K562 (cell line): ENCODE results near the gene CNTNAP3. TPM values are rescaled to one million over a fixed set of nuclear protein-coding genes. Genes with fewer than 3 reads are reported as not detected.
"Not testable (repeated sequence)": the region's sequence is repeated elsewhere in the genome, so short reads cannot be mapped to it uniquely, and the experiment has no call there.

ENCODE experiments used
- ATAC-seq: fragments of 200-7000 bp; cut with Tn5 transposase; 3 replicates; pipeline ENCODE4 v1.9.1; 2020; ENCODE audit warnings: moderate library complexity
- BruUV-seq: library from RNA; stranded (reverse); fragments of 400-500 nt; replicated peaks from 2 replicates; lab custom pipeline; 2021; lab: Mats Ljungman, UMichigan
- CTCF ChIA-PET: fragments of 300-600 bp; formaldehyde crosslinking; extraction: SDS; loops from one replicate; lab custom pipeline; 2021; ENCODE audit warnings: low intra/inter-chr PET ratio; lab: Yijun Ruan, JAX
- POLR2A ChIA-PET: fragments of 300-600, 350-650 bp; sonication (Branson Sonifier 250); formaldehyde crosslinking; extraction: SDS; loops from one replicate; lab custom pipeline; 2021; ENCODE audit warnings: antibody characterized with exemption, inconsistent platforms; lab: Yijun Ruan, JAX
- DNase-seq, 4 experiments: peaks; one replicate each; pipeline versions ENCODE4 v3.0.0 to v3.0.0-alpha.2; 2011 to 2018; ENCODE audit warnings: low spot score in 3 of 4, mixed read lengths in 3 of 4; ENCODE audit errors: extremely low read depth in 1 of 4
- FAIRE-seq: peaks from 2 replicates; lab custom pipeline; 2011; peaks lifted over from hg19 to GRCh38; lab: Jason Lieb, UNC
- H2AFZ ChIP-seq: 2 replicates; pipeline ENCODE4 v1.6.0; 2011; ENCODE audit warnings: low read depth, low read length, control low read depth, inconsistent platforms
- H3K27ac ChIP-seq: fragments of 200-600 bp; 3 replicates; pipeline ENCODE4 v1.8.0; 2011; ENCODE audit warnings: low read depth, mild to moderate bottlenecking, control low read depth, inconsistent platforms, low read length, moderate library complexity, mixed read lengths; ENCODE audit errors: extremely low read depth
- H3K27me3 ChIP-seq, 2 experiments: fragments of 300-600 bp in 1 of 2; 2 replicates in 1 of 2; 3 replicates in 1 of 2; pipeline versions ENCODE4 v1.6.0 to v1.8.0; 2011; ENCODE audit warnings: inconsistent platforms in 2 of 2, low read length in 2 of 2, mild to moderate bottlenecking in 1 of 2, mixed read lengths in 1 of 2, moderate library complexity in 1 of 2; ENCODE audit not compliant: control insufficient read depth in 2 of 2, insufficient read depth in 2 of 2
- H3K36me3 ChIP-seq: fragments of 300-600 bp; 3 replicates; pipeline ENCODE4 v1.8.0; 2011; ENCODE audit warnings: mild to moderate bottlenecking, low read length, inconsistent platforms; ENCODE audit not compliant: control insufficient read depth, insufficient read depth
- H3K4me1 ChIP-seq, 2 experiments: fragments of 200-600 bp in 1 of 2; replicated peaks in 1 of 2; 2 replicates in 1 of 2; 3 replicates in 1 of 2; pipeline versions ENCODE4 v1.5.1 to v1.8.0; 2011; ENCODE audit warnings: inconsistent platforms in 2 of 2, low read length in 2 of 2, mild to moderate bottlenecking in 1 of 2, mixed read lengths in 1 of 2, moderate library complexity in 1 of 2; ENCODE audit not compliant: control insufficient read depth in 2 of 2, insufficient read depth in 2 of 2
- H3K4me2 ChIP-seq: 2 replicates; pipeline ENCODE4 v1.6.1; 2011; ENCODE audit warnings: low read length, control low read depth, inconsistent platforms, mixed read lengths; ENCODE audit not compliant: insufficient read depth
- H3K4me3 ChIP-seq: fragments of 200-600 bp; sonication (generic), shearing (Covaris generic); 2 replicates; pipeline ENCODE4 v1.5.1; 2016; ENCODE audit warnings: control low read depth, inconsistent platforms
- H3K79me2 ChIP-seq: fragments of 200-600 bp; 3 replicates; pipeline ENCODE4 v1.8.0; 2011; ENCODE audit warnings: low read length, inconsistent platforms; ENCODE audit not compliant: control insufficient read depth, insufficient read depth
- H3K9ac ChIP-seq, 2 experiments: 2 replicates each; pipeline versions ENCODE4 v1.6.0 to v1.6.1; 2011; ENCODE audit warnings: low read depth in 2 of 2, low read length in 2 of 2, control low read depth in 1 of 2, inconsistent platforms in 1 of 2, mild to moderate bottlenecking in 1 of 2, mixed read lengths in 1 of 2; ENCODE audit not compliant: insufficient read depth in 1 of 2
- H3K9me1 ChIP-seq: one replicate; pipeline ENCODE4 v1.6.0; 2011; ENCODE audit warnings: inconsistent platforms, mild to moderate bottlenecking, low read length, moderate library complexity; ENCODE audit not compliant: control insufficient read depth, insufficient read depth
- H3K9me3 ChIP-seq: replicated peaks from 2 replicates; pipeline ENCODE4 v1.5.1; 2011; ENCODE audit warnings: low read depth, low read length, inconsistent platforms; ENCODE audit not compliant: control insufficient read depth, insufficient read depth
- H4K20me1 ChIP-seq: replicated peaks from 2 replicates; pipeline ENCODE4 v1.6.1; 2011; ENCODE audit warnings: low read length, inconsistent platforms, mixed read lengths; ENCODE audit not compliant: control insufficient read depth, insufficient read depth
- WGBS: fragments of 100-300 bp; shearing (Covaris generic); methylation state at CpG from one replicate; pipeline ENCODE4 v1.1.6; 2016; ENCODE audit warnings: low coverage, mixed read lengths; ENCODE audit not compliant: insufficient coverage; ENCODE audit errors: missing lambda C conversion rate; 5-methylcytosine and 5-hydroxymethylcytosine counted together
- in situ Hi-C: fragments of 300-500 bp; cut with MboI; formaldehyde crosslinking; loops from 4 replicates; pipeline ENCODE4 v1.15.0; 2018; ENCODE audit warnings: inconsistent platforms, mixed read lengths
- intact Hi-C: fragments of 100-400 bp; cut with micrococcal nuclease; formaldehyde crosslinking; loops from 2 replicates; pipeline ENCODE4 v1.14.2; 2022
- polyA plus RNA-seq, 8 experiments: library from polyadenylated mRNA; depleted of rRNA in 4 of 8; stranded (reverse) in 5 of 8; unstranded in 3 of 8; fragments of >200 nt; fragmentation: Nextera tagmentation in 2 of 8; fragmentation: Illumina TruSeq in 1 of 8; extraction: Ambion mirVana in 2 of 8; extraction: Trizol in 1 of 8; gene quantifications; 2 replicates each; pipeline versions ENCODE4 v1.2.1 to v1.2.3, GENCODE V29; 2011 to 2014; ENCODE audit warnings: inconsistent platforms in 1 of 8, missing spikeins in 1 of 8
- total RNA-seq, 7 experiments: library from RNA; depleted of rRNA in 6 of 7; stranded (reverse); fragments of >200 nt in 6 of 7; fragmentation: Illumina TruSeq in 2 of 7; extraction: Trizol in 2 of 7; gene quantifications; 2 replicates each; pipeline versions ENCODE4 v1.2.1 to v1.2.3, GENCODE V29; 2011 to 2021; ENCODE audit warnings: low replicate concordance in 1 of 7

CNTNAP3 gene
- total and polyA plus RNA-seq, 9 of the 15 experiments (the other 6 are each of a cell fraction or from before 2014, with no cell fraction given): 0.04 to 0.36 (median 0.11) TPM; not detected in 1

DNA sequence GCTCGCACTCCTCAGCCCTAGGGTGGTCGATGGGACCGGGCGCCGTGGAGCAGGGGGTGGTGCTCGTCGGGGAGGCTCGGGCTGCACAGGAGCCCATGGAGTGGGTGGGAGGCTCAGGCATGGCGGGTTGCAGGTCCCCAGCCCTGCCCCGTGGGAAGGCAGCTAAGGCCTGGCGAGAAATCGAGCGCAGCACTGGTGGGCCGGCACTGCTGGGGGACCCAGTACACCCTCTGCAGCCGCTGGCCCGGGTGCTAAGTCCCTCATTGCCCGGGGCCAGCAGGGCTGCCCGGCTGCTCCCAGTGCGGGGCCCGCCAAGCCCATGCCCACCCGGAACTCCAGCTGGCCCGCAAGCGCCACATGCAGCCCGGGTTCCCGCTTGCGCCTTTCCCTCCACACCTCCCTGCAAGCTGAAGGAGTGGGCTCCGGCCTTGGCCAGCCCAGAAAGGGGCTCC lies 245.6 kb downstream of the CNTNAP3 start:
- BruUV-seq, POLR2A ChIA-PET, H2AFZ ChIP-seq, H3K4me2 ChIP-seq, CTCF ChIA-PET, FAIRE-seq, H3K79me2 ChIP-seq, intact Hi-C loops, ATAC-seq, H3K9me1 ChIP-seq, H3K4me3 ChIP-seq, H3K27me3 ChIP-seq, DNase-seq, H3K27ac ChIP-seq, H3K4me1 ChIP-seq, H3K9me3 ChIP-seq, H3K9ac ChIP-seq, in situ Hi-C loops, H3K36me3 ChIP-seq, H4K20me1 ChIP-seq: not testable (repeated sequence)
- WGBS: 67% methylated on average over 7 of the region's 27 CpGs

DNA sequence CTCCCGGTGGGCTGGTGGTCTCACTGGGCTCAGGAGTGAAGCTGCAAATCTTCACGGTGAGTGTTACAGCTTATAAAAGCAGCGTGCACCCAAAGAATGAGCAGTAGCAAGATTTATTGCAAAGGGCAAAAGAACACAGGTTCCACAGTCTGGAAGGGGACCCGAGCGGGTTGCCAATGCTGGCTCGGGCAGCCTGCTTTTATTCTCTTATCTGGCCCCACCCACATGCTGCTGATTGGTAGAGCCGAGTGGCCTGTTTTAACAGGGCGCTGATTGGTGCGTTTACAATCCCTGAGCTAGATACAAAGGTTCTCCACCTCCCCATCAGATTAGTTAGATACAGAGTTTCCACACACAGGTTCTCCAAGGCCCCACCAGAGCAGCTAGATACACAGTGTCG lies 246.2 kb downstream of the CNTNAP3 start:
- intact Hi-C loops, ATAC-seq, H2AFZ ChIP-seq, H3K36me3 ChIP-seq, H4K20me1 ChIP-seq, H3K4me3 ChIP-seq, H3K9me3 ChIP-seq, BruUV-seq, H3K27ac ChIP-seq, H3K79me2 ChIP-seq, in situ Hi-C loops, H3K4me1 ChIP-seq, CTCF ChIA-PET, H3K4me2 ChIP-seq, FAIRE-seq, H3K9me1 ChIP-seq, POLR2A ChIA-PET, DNase-seq, H3K9ac ChIP-seq, H3K27me3 ChIP-seq: not testable (repeated sequence)
- WGBS: 64% methylated on average over 10 of the region's 10 CpGs

DNA sequence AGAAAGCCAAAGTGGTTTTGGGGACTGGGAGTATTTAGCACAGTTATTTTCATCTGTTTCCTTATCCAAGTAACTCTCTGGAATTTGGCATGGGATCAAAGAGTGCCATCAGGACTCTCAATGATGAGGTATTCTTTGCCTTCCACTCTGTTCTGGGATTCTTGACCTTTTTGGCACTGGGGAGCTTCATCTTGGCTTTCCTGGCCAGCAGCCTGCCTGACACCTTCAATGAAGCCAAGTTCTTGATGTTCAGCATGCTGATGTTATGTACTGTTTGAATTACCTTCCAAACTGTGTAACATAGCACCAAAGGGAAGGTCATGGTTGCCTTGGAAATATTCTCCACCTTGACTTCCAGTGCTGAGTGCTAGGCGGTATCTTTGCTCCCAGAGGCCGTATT lies 248.8 kb downstream of the CNTNAP3 start:
- H2AFZ ChIP-seq, BruUV-seq, H3K4me1 ChIP-seq, H3K4me2 ChIP-seq, in situ Hi-C loops, H3K79me2 ChIP-seq, H3K9me3 ChIP-seq, CTCF ChIA-PET, H3K36me3 ChIP-seq, intact Hi-C loops, FAIRE-seq, DNase-seq, H3K27ac ChIP-seq, H4K20me1 ChIP-seq, ATAC-seq, H3K4me3 ChIP-seq, POLR2A ChIA-PET, H3K9me1 ChIP-seq, H3K9ac ChIP-seq, H3K27me3 ChIP-seq: not testable (repeated sequence)
- WGBS: 40% methylated on average over 2 of the region's 2 CpGs

DNA sequence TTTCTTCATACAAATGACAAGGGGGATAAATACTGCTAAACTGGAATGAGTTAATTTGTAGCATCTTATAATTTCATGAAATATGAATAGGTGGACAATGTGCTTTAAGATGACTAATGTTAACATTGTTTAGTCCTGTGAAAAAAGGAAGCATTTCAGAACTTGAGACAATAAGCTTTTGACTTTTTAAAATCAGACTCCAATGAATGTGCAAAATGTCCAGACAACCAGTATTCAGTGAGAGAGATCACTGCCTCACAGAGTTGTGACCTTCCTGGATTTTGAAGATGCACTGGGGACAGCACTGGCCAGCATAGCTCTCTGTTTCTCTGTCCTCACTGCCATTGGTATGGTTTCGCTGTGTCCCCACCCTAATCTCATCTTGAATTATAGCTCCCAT lies 249.7 kb downstream of the CNTNAP3 start:
- POLR2A ChIA-PET, H3K9me1 ChIP-seq, H3K27me3 ChIP-seq, H4K20me1 ChIP-seq, ATAC-seq, H3K27ac ChIP-seq, CTCF ChIA-PET, H3K4me1 ChIP-seq, H3K9me3 ChIP-seq, H3K4me2 ChIP-seq, H3K9ac ChIP-seq, H3K4me3 ChIP-seq, BruUV-seq, H3K36me3 ChIP-seq, H3K79me2 ChIP-seq, FAIRE-seq, DNase-seq, in situ Hi-C loops, intact Hi-C loops: not testable (repeated sequence)
- H2AFZ ChIP-seq: peak overlapping the region; percentile 28; the same call in 1 of the 2 replicates
- WGBS: 13% methylated on average over 1 of the region's 1 CpG
